Stimulated activated CD8-positive, alpha-beta memory T cell treated with anti-CD3 and anti-CD28 coated beads, Interleukin-15, amount 100 ng/mL, for 48 hours (primary cell): ENCODE results near the gene PIK3AP1.

Source experiments
- DNase-seq, 2 donors: peaks; one replicate each; pipeline ENCODE4 v3.0.0-alpha.2; 2020; ENCODE audit warnings: low read depth in 2 of 2

Gene PIK3AP1

GRCh38 chr10:96609510-96609909 is 110.8 kb downstream of the PIK3AP1 start:
- DNase-seq, result no peak

- DNase-seq, result no peak
These were observed 111.5 kb downstream of the PIK3AP1 start for GRCh38 chr10:96608805-96609204.

GRCh38 chr10:96608262-96608661 is 112.1 kb downstream of the PIK3AP1 start:
- no peak for DNase-seq

DNA sequence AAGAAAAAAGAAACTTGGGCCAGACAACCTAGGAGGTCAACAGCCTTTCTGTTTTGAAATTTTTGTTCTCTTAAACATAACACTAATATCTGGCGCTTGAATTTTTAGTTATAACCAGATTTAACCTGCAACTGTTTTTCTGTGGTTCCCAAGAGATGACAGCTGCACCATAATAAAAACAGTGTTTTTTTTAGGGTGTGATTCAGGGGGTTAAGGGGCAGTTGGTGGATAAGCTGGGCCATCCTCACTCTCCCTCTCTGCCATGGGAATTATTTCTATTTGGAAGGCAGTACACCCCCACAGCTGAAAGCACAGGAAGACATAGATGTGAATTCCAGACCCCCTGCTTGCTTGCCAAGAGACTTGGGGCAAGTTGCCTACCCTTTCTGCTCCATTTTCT is 113.4 kb downstream of the PIK3AP1 start:
- no peak for DNase-seq

DNA sequence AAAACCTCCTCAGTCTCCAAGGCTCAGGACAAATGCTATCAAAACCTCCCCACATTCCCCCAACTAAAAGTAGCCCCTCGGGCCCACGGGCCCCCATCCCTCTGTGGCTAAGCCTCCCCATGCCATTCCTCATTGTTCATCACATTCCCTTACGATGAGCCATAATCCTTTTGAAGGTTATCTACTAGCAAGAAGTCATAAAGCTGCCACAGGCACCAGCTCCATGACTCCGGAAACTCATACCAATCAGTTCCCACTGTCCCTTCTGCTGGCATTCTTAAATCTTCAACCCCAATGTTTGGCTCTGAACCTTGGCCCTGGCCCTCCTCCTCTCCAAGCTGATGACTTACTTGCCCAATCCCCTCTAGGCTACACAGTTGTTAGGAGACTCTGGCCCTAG is 114.1 kb downstream of the PIK3AP1 start:
- DNase-seq, result no peak

GRCh38 chr10:96600337-96600736 is 120.0 kb downstream of the PIK3AP1 start:
- no peak for DNase-seq

DNA sequence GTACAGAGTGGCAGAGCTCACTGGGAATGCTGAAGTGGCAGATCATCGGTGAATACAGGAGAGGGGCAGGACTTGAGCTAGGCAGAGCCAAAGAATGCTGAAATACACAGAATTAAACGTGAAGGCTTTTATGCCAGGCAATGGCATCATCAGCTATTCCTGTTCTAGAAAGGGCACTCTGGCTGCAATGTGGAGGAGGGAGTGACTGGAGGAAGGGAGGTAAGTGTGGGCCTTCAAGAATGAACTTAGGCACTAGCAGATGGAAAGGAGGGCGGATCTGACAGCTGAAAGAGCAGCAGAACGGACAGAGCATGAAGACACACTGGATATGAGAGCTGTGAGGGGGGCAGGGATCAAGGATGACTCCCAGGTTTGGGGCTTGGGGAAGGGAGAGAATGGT is 121.5 kb downstream of the PIK3AP1 start:
- DNase-seq, result no peak

DNA sequence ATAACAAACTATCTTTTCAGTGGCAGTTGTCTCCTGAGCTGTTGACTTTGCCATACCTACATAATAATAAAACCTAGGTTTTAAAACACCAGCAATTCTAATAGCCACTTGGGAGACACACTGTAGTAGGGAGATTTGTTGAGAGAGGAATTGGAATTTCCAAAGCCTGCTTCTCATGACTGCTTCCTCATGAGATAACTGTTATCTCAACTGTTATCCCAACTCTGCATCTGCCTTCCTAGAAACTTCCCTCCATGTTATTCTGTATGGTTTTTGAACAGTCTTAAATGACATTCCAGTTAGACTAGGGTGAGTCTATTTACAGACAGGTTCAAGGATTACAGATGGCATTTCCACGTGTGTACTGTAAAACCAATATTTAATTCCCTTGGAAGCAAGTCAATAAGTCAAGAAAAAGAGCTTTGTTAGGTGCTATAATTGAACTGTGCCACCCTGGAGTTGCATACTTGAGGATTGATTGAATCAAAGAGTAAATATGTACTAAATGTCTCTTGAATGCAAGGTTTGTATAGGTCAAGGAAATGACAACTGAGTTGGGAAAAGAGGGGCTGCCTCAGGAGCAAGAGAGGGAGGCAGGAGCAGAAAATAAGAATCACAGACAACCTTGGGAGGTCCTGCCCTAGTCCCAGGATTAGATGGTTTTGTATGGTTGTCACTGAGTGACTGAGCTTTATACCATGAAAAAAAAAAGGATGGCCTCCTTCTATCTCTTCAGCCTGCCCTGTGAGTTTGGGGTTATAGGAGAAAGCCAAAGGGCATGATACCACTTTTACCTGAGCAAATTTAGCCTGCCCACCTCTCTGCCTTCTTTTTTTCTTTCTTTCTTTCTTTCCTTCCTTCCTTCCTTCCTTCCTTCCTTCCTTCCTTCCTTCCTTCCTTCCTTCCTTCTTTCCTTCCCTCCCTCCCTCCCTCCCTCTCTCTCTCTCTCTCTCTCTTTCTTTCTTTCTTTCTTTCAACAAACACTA is 123.6 kb downstream of the PIK3AP1 start:
- DNase-seq, result no peak

- DNase-seq, result no peak
These were observed 124.6 kb downstream of the PIK3AP1 start for GRCh38 chr10:96595741-96596140.

- DNase-seq, result no peak
These were observed 128.4 kb downstream of the PIK3AP1 start for GRCh38 chr10:96591946-96592345.

GRCh38 chr10:96588616-96589419 is 131.5 kb downstream of the PIK3AP1 start:
- peak in 1 of 2 donors; percentile 22 for DNase-seq

GRCh38 chr10:96588060-96588554 is 132.2 kb downstream of the PIK3AP1 start:
- DNase-seq, result no peak

GRCh38 chr10:96587264-96588059 is 132.9 kb downstream of the PIK3AP1 start:
- DNase-seq, result no peak

- peak; percentile 87 to 90 for DNase-seq
These were observed 133.7 kb downstream of the PIK3AP1 start, which contains the start of gene TM9SF3 for GRCh38 chr10:96586419-96587263. TM9SF3 (minus strand) TSS chr10:96587012; CDS start chr10:96586835, 177 bp downstream.

GRCh38 chr10:96585736-96586418 is 134.4 kb downstream of the PIK3AP1 start:
- DNase-seq, result no peak

DNA sequence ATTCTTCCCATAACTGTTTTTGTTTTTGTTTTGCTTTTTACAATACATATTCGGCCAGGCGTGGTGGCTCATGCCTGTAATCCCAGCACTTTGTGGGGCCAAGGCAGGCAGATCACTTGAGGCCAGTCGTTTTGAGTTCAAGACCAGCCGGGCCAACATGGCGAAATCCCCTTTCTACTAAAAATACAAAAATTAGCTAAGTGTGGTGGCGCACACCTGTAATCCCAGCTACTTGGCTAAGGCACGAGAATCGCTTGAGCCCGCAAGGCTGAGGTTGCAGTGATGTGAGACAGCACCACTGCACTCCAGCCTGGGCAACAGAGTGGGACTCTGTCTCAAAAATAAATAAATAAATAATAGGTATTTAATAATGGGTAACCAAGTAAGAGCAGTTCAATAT is 135.8 kb downstream of the PIK3AP1 start:
- DNase-seq, result no peak

DNA sequence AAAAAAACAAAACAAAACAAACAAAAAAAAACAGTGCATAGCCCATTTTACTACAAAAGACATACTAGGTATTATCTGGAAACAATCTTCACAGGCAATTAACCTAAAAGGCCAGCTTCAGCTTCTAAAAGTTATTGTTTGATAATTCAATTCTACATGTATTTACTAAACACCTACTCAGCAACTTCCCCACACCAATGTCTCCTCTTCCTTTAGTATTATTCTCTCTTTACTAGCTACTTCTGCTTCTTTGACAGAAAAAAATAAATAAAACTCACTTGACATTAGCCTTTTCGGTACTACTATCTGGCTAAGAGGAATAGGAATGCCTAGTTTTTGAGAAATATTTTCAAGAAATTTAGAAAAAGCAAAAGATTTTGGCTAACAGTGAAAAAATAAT is 136.3 kb downstream of the PIK3AP1 start:
- no peak for DNase-seq

DNA sequence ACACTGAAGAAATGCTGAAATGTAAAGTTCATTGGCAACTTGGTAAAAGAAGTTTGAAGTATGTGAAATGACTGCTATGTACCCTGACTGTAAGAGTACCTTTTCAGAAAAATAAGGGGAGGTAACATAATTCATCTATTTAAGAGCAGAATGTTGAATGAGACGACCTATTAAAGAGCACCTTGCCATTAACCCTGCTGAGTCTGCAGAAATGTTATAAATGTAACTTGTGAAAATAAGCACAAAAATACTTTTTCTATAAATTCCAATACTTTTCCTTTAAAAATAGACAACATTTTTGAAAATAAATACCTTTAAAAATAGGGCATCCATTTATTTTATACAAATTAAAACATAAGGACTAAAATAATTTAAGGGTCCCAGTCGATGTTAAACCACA is 141.2 kb downstream of the PIK3AP1 start:
- DNase-seq, result no peak

DNA sequence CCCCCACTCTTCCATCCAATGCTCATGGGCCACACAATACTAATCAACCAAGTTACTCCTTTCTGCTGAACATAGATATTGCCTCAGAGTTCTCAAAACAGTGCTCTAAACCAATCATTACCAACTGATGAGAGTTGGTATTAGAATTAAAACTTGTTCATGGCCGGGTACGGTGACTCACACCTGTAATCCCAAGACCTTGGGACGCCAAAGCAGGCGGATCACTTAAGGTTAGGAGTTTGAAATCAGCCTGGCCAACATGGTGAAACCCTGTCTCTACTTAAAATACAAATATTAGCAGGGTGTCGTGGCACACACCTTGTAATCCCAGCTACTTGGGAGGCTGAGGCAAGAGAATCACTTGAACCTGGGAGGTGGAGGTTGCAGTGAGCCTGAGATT is 141.7 kb downstream of the PIK3AP1 start:
- no peak for DNase-seq

- no peak for DNase-seq
These were observed 142.3 kb downstream of the PIK3AP1 start for GRCh38 chr10:96578022-96578421.
